Measurements from ENCODE around the gene PDE4D.

PDE4D gene

GRCh38 chr5:59198365-59198764 is 695.2 kb downstream of the PDE4D start:
- H3K27ac ChIP-seq (ENCODE audit: insufficient read depth, low read depth, low read length, poor library complexity, severe bottlenecking): no peak overlapping the region
- no peaks in the 10 kb centered on the region for H3K27me3 ChIP-seq (ENCODE audit: control insufficient read depth, insufficient read depth, low read length, poor library complexity, severe bottlenecking)
- H3K9me3 ChIP-seq (ENCODE audit: control insufficient read depth, low read length): no peaks in the 10 kb centered on the region
- no peaks in the 10 kb centered on the region for H3K36me3 ChIP-seq (ENCODE audit: control insufficient read depth, insufficient read depth, low read length)
- WGBS, 2 experiments: 84 to 90% methylated on average over 2 of the region's 2 CpGs
- no peak overlapping the region for H3K4me3 ChIP-seq (ENCODE audit: insufficient read depth, low read depth, low read length)
- no peaks in the 10 kb centered on the region for H3K4me1 ChIP-seq (ENCODE audit: control insufficient read depth, insufficient read depth, low read length)

- no peaks in the 10 kb centered on the region for H3K9me3 ChIP-seq (ENCODE audit: control insufficient read depth, low read length)
- H3K4me1 ChIP-seq (ENCODE audit: control insufficient read depth, insufficient read depth, low read length): no peaks in the 10 kb centered on the region
- H3K36me3 ChIP-seq (ENCODE audit: control insufficient read depth, insufficient read depth, low read length): no peaks in the 10 kb centered on the region
- H3K27ac ChIP-seq (ENCODE audit: insufficient read depth, low read depth, low read length, poor library complexity, severe bottlenecking): no peak overlapping the region
- 70 to 73% methylated on average over 4 of the region's 4 CpGs for WGBS, 2 experiments
- H3K4me3 ChIP-seq (ENCODE audit: insufficient read depth, low read depth, low read length): no peak overlapping the region
- no peaks in the 10 kb centered on the region for H3K27me3 ChIP-seq (ENCODE audit: control insufficient read depth, insufficient read depth, low read length, poor library complexity, severe bottlenecking)
Measured at GRCh38 chr5:59197911-59198310, 695.6 kb downstream of the PDE4D start.

GRCh38 chr5:59193616-59194319 is 699.8 kb downstream of the PDE4D start:
- peaks cover 5% of the 10 kb centered on the region for H3K4me1 ChIP-seq (ENCODE audit: control insufficient read depth, insufficient read depth, low read length)
- H3K27ac ChIP-seq (ENCODE audit: insufficient read depth, low read depth, low read length, poor library complexity, severe bottlenecking): no peak overlapping the region
- no peaks in the 10 kb centered on the region for H3K36me3 ChIP-seq (ENCODE audit: control insufficient read depth, insufficient read depth, low read length)
- no peaks in the 10 kb centered on the region for H3K9me3 ChIP-seq (ENCODE audit: control insufficient read depth, low read length)
- no peaks in the 10 kb centered on the region for H3K27me3 ChIP-seq (ENCODE audit: control insufficient read depth, insufficient read depth, low read length, poor library complexity, severe bottlenecking)
- H3K4me3 ChIP-seq (ENCODE audit: insufficient read depth, low read depth, low read length): no peak overlapping the region
- 93 to 94% methylated on average over 3 of the region's 3 CpGs for WGBS, 2 experiments

- Histone ChIP-seq H3K27ac (ENCODE audit: insufficient read depth, low read depth, low read length, poor library complexity, severe bottlenecking) (no peak overlapping the region), H3K4me3 (ENCODE audit: insufficient read depth, low read depth, low read length) (no peak overlapping the region), H3K4me1 (ENCODE audit: control insufficient read depth, insufficient read depth, low read length) (peaks cover 8% of the 10 kb centered on the region), H3K9me3 (ENCODE audit: control insufficient read depth, low read length) (no peaks in the 10 kb centered on the region), H3K36me3 (ENCODE audit: control insufficient read depth, insufficient read depth, low read length) (no peaks in the 10 kb centered on the region), H3K27me3 (ENCODE audit: control insufficient read depth, insufficient read depth, low read length, poor library complexity, severe bottlenecking) (no peaks in the 10 kb centered on the region)
- WGBS, 2 experiments: 100% methylated on average over 1 of the region's 1 CpG; no CpG with 5 or more reads in 1 of the 2 experiments
Measured at GRCh38 chr5:59190746-59191145, 702.8 kb downstream of the PDE4D start.

GRCh38 chr5:59189472-59190244 is 703.9 kb downstream of the PDE4D start:
- 80 to 88% methylated on average over 7 of the region's 7 CpGs for WGBS, 2 experiments
- Histone ChIP-seq H3K27ac (ENCODE audit: insufficient read depth, low read depth, low read length, poor library complexity, severe bottlenecking) (no peak overlapping the region), H3K4me1 (ENCODE audit: control insufficient read depth, insufficient read depth, low read length) (peaks cover 8% of the 10 kb centered on the region), H3K9me3 (ENCODE audit: control insufficient read depth, low read length) (no peaks in the 10 kb centered on the region), H3K4me3 (ENCODE audit: insufficient read depth, low read depth, low read length) (no peak overlapping the region), H3K36me3 (ENCODE audit: control insufficient read depth, insufficient read depth, low read length) (no peaks in the 10 kb centered on the region), H3K27me3 (ENCODE audit: control insufficient read depth, insufficient read depth, low read length, poor library complexity, severe bottlenecking) (no peaks in the 10 kb centered on the region)

- 15 to 25% methylated on average over 14 to 16 of the region's 16 CpGs for WGBS, 2 experiments
- Histone ChIP-seq H3K4me1 (ENCODE audit: control insufficient read depth, insufficient read depth, low read length) (peaks cover 8% of the 10 kb centered on the region), H3K27me3 (ENCODE audit: control insufficient read depth, insufficient read depth, low read length, poor library complexity, severe bottlenecking) (no peaks in the 10 kb centered on the region), H3K27ac (ENCODE audit: insufficient read depth, low read depth, low read length, poor library complexity, severe bottlenecking) (no peak overlapping the region), H3K4me3 (ENCODE audit: insufficient read depth, low read depth, low read length) (no peak overlapping the region), H3K9me3 (ENCODE audit: control insufficient read depth, low read length) (no peaks in the 10 kb centered on the region), H3K36me3 (ENCODE audit: control insufficient read depth, insufficient read depth, low read length) (no peaks in the 10 kb centered on the region)
Measured at GRCh38 chr5:59188419-59189225, 704.9 kb downstream of the PDE4D start.

- 29 to 39% methylated on average over 3 to 4 of the region's 4 CpGs for WGBS, 2 experiments
- peaks cover 8% of the 10 kb centered on the region for H3K4me1 ChIP-seq (ENCODE audit: control insufficient read depth, insufficient read depth, low read length)
- no peaks in the 10 kb centered on the region for H3K36me3 ChIP-seq (ENCODE audit: control insufficient read depth, insufficient read depth, low read length)
- no peak overlapping the region for H3K4me3 ChIP-seq (ENCODE audit: insufficient read depth, low read depth, low read length)
- H3K27ac ChIP-seq (ENCODE audit: insufficient read depth, low read depth, low read length, poor library complexity, severe bottlenecking): no peak overlapping the region
- H3K27me3 ChIP-seq (ENCODE audit: control insufficient read depth, insufficient read depth, low read length, poor library complexity, severe bottlenecking): no peaks in the 10 kb centered on the region
- H3K9me3 ChIP-seq (ENCODE audit: control insufficient read depth, low read length): no peaks in the 10 kb centered on the region
Measured at GRCh38 chr5:59187857-59188256, 705.7 kb downstream of the PDE4D start.

- no peaks in the 10 kb centered on the region for H3K27me3 ChIP-seq (ENCODE audit: control insufficient read depth, insufficient read depth, low read length, poor library complexity, severe bottlenecking)
- H3K4me3 ChIP-seq (ENCODE audit: insufficient read depth, low read depth, low read length): no peak overlapping the region
- H3K9me3 ChIP-seq (ENCODE audit: control insufficient read depth, low read length): no peaks in the 10 kb centered on the region
- 88 to 96% methylated on average over 8 of the region's 8 CpGs for WGBS, 2 experiments
- H3K4me1 ChIP-seq (ENCODE audit: control insufficient read depth, insufficient read depth, low read length): peaks cover 8% of the 10 kb centered on the region
- H3K27ac ChIP-seq (ENCODE audit: insufficient read depth, low read depth, low read length, poor library complexity, severe bottlenecking): no peak overlapping the region
- H3K36me3 ChIP-seq (ENCODE audit: control insufficient read depth, insufficient read depth, low read length): no peaks in the 10 kb centered on the region
Measured at GRCh38 chr5:59186623-59187022, 706.9 kb downstream of the PDE4D start.

- H3K27ac ChIP-seq (ENCODE audit: insufficient read depth, low read depth, low read length, poor library complexity, severe bottlenecking): no peak overlapping the region
- H3K4me1 ChIP-seq (ENCODE audit: control insufficient read depth, insufficient read depth, low read length): peaks cover 8% of the 10 kb centered on the region
- H3K4me3 ChIP-seq (ENCODE audit: insufficient read depth, low read depth, low read length): no peak overlapping the region
- no peaks in the 10 kb centered on the region for H3K36me3 ChIP-seq (ENCODE audit: control insufficient read depth, insufficient read depth, low read length)
- no peaks in the 10 kb centered on the region for H3K9me3 ChIP-seq (ENCODE audit: control insufficient read depth, low read length)
- WGBS, 2 experiments: 87 to 91% methylated on average over 5 of the region's 5 CpGs
- no peaks in the 10 kb centered on the region for H3K27me3 ChIP-seq (ENCODE audit: control insufficient read depth, insufficient read depth, low read length, poor library complexity, severe bottlenecking)
Measured at GRCh38 chr5:59185757-59186385, 707.7 kb downstream of the PDE4D start.
